Naive thymus-derived CD4-positive, alpha-beta T cell (primary cell): ENCODE data around the gene BCL7C. TPM values are rescaled to one million over a fixed set of nuclear protein-coding genes. Genes with fewer than 3 reads are reported as not detected.

Experiments used
- ATAC-seq: fragments of 150-1000 bp; cut with Tn5 transposase; 2 replicates; pipeline ENCODE4 v1.10.0; 2021; ENCODE audit warnings: mild to moderate bottlenecking, moderate library complexity
- CTCF ChIA-PET: fragments of 350-600 bp; sonication (Branson Sonifier 250); formaldehyde crosslinking; loops from one replicate; lab custom pipeline; 2021; ENCODE audit warnings: antibody characterized with exemption; lab: Charles Lee
- POLR2A ChIA-PET: fragments of 350-600 bp; sonication (Branson Sonifier 250); formaldehyde crosslinking; loops from one replicate; lab custom pipeline; 2021; ENCODE audit warnings: antibody characterized with exemption, inconsistent platforms; lab: Charles Lee
- DNase-seq, 9 donors: peaks; one replicate each; pipeline versions ENCODE4 v3.0.0 to v3.0.0-alpha.2; 2020 to 2022; ENCODE audit warnings: mixed read lengths in 1 of 9
- H3K27ac ChIP-seq: one replicate; pipeline ENCODE4 v1.7.0; 2013; ENCODE audit warnings: mild to moderate bottlenecking, low read depth, low read length, moderate library complexity
- H3K27me3 ChIP-seq, 2 donors: one replicate each; pipeline ENCODE4 v1.7.0; 2013; ENCODE audit warnings: low read length in 2 of 2, mild to moderate bottlenecking in 2 of 2, moderate library complexity in 2 of 2; ENCODE audit not compliant: control insufficient read depth in 2 of 2, insufficient read depth in 2 of 2
- H3K36me3 ChIP-seq, 3 experiments: 1 replicate in 2 of 3; 2 replicates in 1 of 3; pipeline ENCODE4 v1.7.0; 2013; ENCODE audit warnings: low read length in 3 of 3, mild to moderate bottlenecking in 3 of 3, moderate library complexity in 1 of 3; ENCODE audit not compliant: insufficient read depth in 3 of 3, control insufficient read depth in 2 of 3
- H3K4me1 ChIP-seq, 2 donors: one replicate each; pipeline ENCODE4 v1.7.0; 2013; ENCODE audit warnings: low read length in 2 of 2, mild to moderate bottlenecking in 2 of 2, moderate library complexity in 1 of 2; ENCODE audit not compliant: control insufficient read depth in 2 of 2, insufficient read depth in 2 of 2
- H3K4me3 ChIP-seq: 2 replicates; pipeline ENCODE4 v1.7.0; 2013; ENCODE audit warnings: mild to moderate bottlenecking, low read length
- H3K9me3 ChIP-seq, 3 experiments: 1 replicate in 2 of 3; 2 replicates in 1 of 3; pipeline ENCODE4 v1.7.0; 2013; ENCODE audit warnings: low read length in 3 of 3; ENCODE audit not compliant: control insufficient read depth in 2 of 3
- H3K27ac Mint-ChIP-seq, 9 donors: one replicate each; pipeline ENCODE4 v1.8.0; 2020 to 2022; ENCODE audit warnings: mixed read lengths in 9 of 9, mild to moderate bottlenecking in 8 of 9, moderate library complexity in 5 of 9, inconsistent platforms in 2 of 9
- H3K27me3 Mint-ChIP-seq, 5 donors: one replicate each; pipeline ENCODE4 v1.8.0; 2021 to 2022; ENCODE audit warnings: mixed read lengths in 5 of 5, mild to moderate bottlenecking in 1 of 5
- H3K36me3 Mint-ChIP-seq, 5 donors: one replicate each; pipeline ENCODE4 v1.8.0; 2020 to 2022; ENCODE audit warnings: mixed read lengths in 5 of 5, mild to moderate bottlenecking in 3 of 5, inconsistent platforms in 1 of 5
- H3K4me1 Mint-ChIP-seq, 7 donors: one replicate each; pipeline ENCODE4 v1.8.0; 2020 to 2022; ENCODE audit warnings: mixed read lengths in 7 of 7, mild to moderate bottlenecking in 3 of 7, inconsistent platforms in 1 of 7
- H3K4me3 Mint-ChIP-seq, 10 donors: one replicate each; pipeline ENCODE4 v1.8.0; 2020 to 2022; ENCODE audit warnings: mild to moderate bottlenecking in 10 of 10, mixed read lengths in 10 of 10, moderate library complexity in 6 of 10, inconsistent platforms in 2 of 10
- H3K9me3 Mint-ChIP-seq, 11 donors: one replicate each; pipeline ENCODE4 v1.8.0; 2020 to 2022; ENCODE audit warnings: mixed read lengths in 11 of 11, mild to moderate bottlenecking in 4 of 11, inconsistent platforms in 1 of 11, moderate library complexity in 1 of 11
- intact Hi-C, 2 donors: fragments of 100-400 bp; cut with micrococcal nuclease; formaldehyde crosslinking; loops; one replicate each; pipeline ENCODE4 v1.15.1; 2023
- polyA plus RNA-seq, 2 donors: library from polyadenylated mRNA; unstranded; fragments of 300-500 nt; fragmentation: Illumina TruSeq; gene quantifications; one replicate each; pipeline ENCODE4 v1.2.3, GENCODE V29; 2021
- total RNA-seq, 6 experiments: library from RNA in 5 of 6; stranded (reverse) in 5 of 6; gene quantifications; 1 replicate in 5 of 6; 2 replicates in 1 of 6; pipeline ENCODE4 v1.2.3 and lab custom pipeline; 2021 to 2026

The BCL7C gene
- total and polyA plus RNA-seq, 7 experiments from 2014 or later, result 17.2 to 31.4 (median 22.7) TPM

DNA sequence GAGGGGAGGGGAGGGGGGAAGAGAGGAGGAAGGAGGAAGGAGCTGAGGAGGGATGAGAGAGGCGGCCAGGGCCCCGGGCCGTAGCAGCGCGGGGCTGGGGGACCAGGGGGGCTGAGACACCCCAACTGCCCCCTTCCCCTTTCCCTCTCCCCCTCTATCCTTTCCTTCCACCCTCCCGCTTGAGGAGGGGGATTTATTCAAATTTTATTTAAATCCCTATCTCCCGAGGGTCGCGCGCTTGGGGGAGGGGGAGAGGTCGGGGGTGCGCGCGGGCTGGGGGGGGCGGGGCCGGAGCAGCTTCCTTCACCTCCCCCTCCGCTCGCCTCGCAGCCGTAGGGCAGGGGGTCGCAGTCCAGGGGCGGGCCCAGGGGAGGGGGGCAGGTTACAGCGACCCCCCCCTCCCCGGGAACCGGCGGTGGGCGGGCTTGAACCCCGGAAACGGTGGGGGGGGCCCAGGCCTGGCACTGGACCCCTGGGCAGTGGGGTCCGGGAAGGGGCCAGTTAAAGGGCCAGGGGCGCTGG lies 29.7 kb upstream of the BCL7C start, which contains the start of gene FBXL19:
FBXL19 (plus strand) TSS at position 19 of the 522 bp plus-strand sequence. CDS start 2,183 bp downstream, outside the sequence.
- H3K27me3 Mint-ChIP-seq, result peaks cover 0 to 2% (median 0%) of the 10 kb centered on the region in 5 donors
- H3K36me3 Mint-ChIP-seq, result no peaks in the 10 kb centered on the region
- Histone ChIP-seq H3K4me1 (no peaks in the 10 kb centered on the region), H3K9me3 (no peaks in the 10 kb centered on the region), H3K36me3 (peaks cover 0 to 15% (median 0%) of the 10 kb centered on the region in 3 experiments), H3K27me3 (no peaks in the 10 kb centered on the region), H3K4me3 (peak within 1 kb of the TSS; percentile 78), H3K27ac (peak within 1 kb of the TSS; percentile 91)
- peaks cover 0 to 33% (median 15%) of the 10 kb centered on the region in 7 donors for H3K4me1 Mint-ChIP-seq
- DNase-seq, result peak in 2 of 9 donors; percentile 28 to 41
- peak within 1 kb of the TSS; percentile 89 to 100 (median 99) for H3K4me3 Mint-ChIP-seq
- ChIA-PET CTCF (no interaction called here), POLR2A (interaction anchor here (0.5 to 0.7 kb wide), 3 partner anchors 150 to 257 kb away, joined by 3 read pairs; partner anchors contain the start of gene FUS)
- peak within 1 kb of the TSS; percentile 92 to 100 (median 99) for H3K27ac Mint-ChIP-seq
- no peaks in the 10 kb centered on the region for H3K9me3 Mint-ChIP-seq
- intact Hi-C loops, result loop anchor here (1.0 to 10.0 kb wide), 18 partner anchors 19 to 1116 kb away; partner anchors contain the start of genes INO80E (in 2 of the 2), SETD1A (in 2 of the 2), ALDOA (in 1 of the 2) and CFAP119 (in 1 of the 2)
- no peak for ATAC-seq

DNA sequence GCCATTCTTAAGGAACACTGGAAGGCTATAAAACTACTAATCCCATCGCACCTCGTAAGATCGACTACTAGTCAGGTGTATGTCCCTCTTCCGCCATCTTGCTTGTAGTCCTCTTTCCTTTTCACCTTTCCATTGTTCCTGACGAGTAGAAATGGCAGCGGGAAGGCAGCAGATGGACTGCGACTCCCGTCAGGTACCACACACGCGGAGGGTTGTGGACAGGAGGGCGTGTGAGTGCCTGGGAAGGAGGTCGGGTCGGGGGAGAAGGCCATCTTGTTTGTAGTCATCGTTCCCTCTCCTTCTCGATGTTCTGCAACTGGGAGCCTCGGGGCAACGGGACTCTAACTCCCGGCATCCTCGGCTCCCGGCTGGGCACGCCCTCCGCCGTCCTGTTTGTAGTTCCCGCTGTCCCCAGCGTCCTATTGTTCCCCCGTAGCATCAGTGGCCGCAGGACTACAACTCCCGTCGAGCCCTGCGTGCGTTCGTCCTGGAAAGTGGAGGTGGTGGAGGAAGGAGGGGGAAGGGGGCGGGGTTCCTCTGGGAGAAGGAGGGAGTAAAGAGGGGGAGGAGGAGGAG lies 29.2 kb upstream of the BCL7C start:
- peak overlapping the region; percentile 91 for H3K27ac ChIP-seq
- Mint-ChIP-seq H3K27me3 (peaks cover 0 to 3% (median 0%) of the 10 kb centered on the region in 5 donors), H3K4me3 (peak overlapping the region; percentile 89 to 100 (median 99)), H3K4me1 (peaks cover 0 to 32% (median 15%) of the 10 kb centered on the region in 7 donors), H3K36me3 (no peaks in the 10 kb centered on the region), H3K27ac (peak overlapping the region; percentile 92 to 100 (median 99)), H3K9me3 (no peaks in the 10 kb centered on the region)
- H3K27me3 ChIP-seq, result no peaks in the 10 kb centered on the region
- ChIA-PET POLR2A (interaction anchor here (0.5 kb wide), 1 partner anchor 258 kb away, joined by 3 read pairs; no protein-coding TSS in a partner anchor), CTCF (no interaction called here)
- DNase-seq, result peak; percentile 74 to 97 (median 95)
- ATAC-seq, result peak; percentile 79
- H3K36me3 ChIP-seq, result peaks cover 0 to 13% (median 0%) of the 10 kb centered on the region in 3 experiments
- peak overlapping the region; percentile 72 for H3K4me3 ChIP-seq
- intact Hi-C loops, result loop anchor here (1.0 to 10.0 kb wide), 25 partner anchors 19 to 1116 kb away; partner anchors contain the start of genes CFAP119 (in 2 of the 2), FBRS (in 2 of the 2), INO80E (in 2 of the 2) and KAT8 (in 2 of the 2)
- H3K9me3 ChIP-seq, result no peaks in the 10 kb centered on the region
- H3K4me1 ChIP-seq, result no peaks in the 10 kb centered on the region

DNA sequence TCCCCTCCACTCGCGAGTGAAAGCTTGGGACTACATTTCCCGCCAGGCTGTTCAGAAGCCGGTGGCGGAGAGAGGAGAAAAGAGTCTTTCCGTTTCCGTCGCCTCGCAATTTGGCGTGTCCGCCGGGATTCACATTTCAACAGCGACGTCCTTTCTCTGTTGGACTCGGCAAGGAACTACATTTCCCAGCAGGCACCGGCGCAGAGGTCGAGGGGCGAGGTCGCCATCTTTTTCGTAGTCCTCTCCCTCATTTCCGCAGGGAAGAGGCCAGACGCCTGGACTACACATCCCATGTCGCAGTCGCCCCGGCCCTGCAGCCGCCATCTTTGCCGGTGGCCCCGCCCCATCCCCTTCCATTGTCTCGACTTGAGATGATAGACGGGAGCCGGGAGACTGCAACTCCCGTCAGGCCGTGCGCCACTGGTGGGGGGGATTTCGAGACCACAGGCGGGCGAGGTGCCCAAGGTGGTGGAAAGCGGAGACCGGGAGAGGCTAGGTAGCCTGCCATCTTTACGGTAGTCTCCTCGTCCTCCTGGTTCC lies 28.6 kb upstream of the BCL7C start:
- Mint-ChIP-seq H3K4me1 (peaks cover 0 to 29% (median 15%) of the 10 kb centered on the region in 7 donors), H3K27ac (peak overlapping the region; percentile 92 to 100 (median 99)), H3K27me3 (peaks cover 0 to 3% (median 0%) of the 10 kb centered on the region in 5 donors), H3K36me3 (no peaks in the 10 kb centered on the region), H3K9me3 (no peaks in the 10 kb centered on the region), H3K4me3 (peak overlapping the region; percentile 89 to 100 (median 99))
- no peaks in the 10 kb centered on the region for H3K4me1 ChIP-seq
- H3K9me3 ChIP-seq, result no peaks in the 10 kb centered on the region
- no peaks in the 10 kb centered on the region for H3K27me3 ChIP-seq
- ATAC-seq (peak; percentile 87), DNase-seq (peak; percentile 92 to 100 (median 100))
- H3K4me3 ChIP-seq, result peak overlapping the region; percentile 78
- ChIA-PET POLR2A (interaction anchor here (0.6 to 1.0 kb wide), 4 partner anchors 21 to 536 kb away, joined by 3 to 6 read pairs (median 4); no protein-coding TSS in a partner anchor), CTCF (interaction anchor here (0.7 to 1.0 kb wide), 2 partner anchors 78 to 117 kb away, joined by 3 to 9 read pairs; no protein-coding TSS in a partner anchor)
- H3K36me3 ChIP-seq, result peaks cover 0 to 12% (median 0%) of the 10 kb centered on the region in 3 experiments
- intact Hi-C loops, result loop anchor here (1.0 to 10.0 kb wide), 21 partner anchors 25 to 1115 kb away; partner anchors contain the start of genes FBRS (in 2 of the 2), INO80E (in 2 of the 2), STX4 (in 2 of the 2) and ALDOA (in 1 of the 2)
- peak overlapping the region; percentile 91 for H3K27ac ChIP-seq

DNA sequence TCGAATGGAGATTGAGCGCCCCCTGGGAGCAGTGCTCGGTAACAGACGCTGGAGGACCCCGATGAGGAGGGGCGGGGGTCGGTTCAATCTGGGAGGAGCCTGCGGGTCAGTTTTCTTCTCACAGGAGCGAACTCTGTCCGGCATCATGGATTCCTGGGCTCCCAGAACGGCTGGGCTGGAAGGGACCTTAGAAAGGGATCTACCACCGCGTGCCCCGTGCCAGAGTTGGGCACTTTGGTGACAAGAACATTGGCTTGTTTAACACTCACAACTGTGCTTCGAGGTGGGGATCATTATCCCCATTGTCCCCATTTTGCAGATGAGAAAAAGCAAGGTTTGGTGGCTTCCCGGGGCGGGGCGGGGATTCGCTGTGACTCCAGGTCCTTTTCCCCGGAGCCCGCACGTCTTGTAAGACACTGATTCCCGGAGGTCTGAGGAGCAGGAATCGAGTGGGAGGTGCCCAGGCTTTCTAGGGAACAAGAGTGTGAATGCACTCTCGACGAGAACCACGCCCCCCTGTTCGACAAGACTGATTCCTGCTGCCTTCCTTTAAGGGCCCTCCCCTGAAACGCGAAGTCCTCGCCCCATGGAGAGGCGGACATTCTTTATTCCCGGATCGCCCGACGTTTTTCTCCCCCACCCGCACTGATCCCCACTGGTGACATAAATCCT lies 28.0 kb upstream of the BCL7C start:
- peak overlapping the region; percentile 89 to 100 (median 99) for H3K4me3 Mint-ChIP-seq

DNA sequence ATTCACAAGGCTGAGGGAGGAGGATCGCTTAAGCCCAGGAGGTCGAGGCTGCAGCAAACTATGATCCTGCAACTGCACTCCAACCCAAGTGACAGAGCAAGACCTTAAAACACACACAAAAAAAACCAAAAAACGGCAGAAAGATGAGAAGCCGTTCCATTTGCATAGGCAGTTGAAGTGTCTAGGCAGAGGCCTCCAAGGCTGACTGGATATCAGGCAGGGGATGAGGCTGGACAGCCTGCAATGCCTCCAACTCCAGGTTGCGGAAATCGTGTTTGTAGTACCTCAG lies 27.5 kb upstream of the BCL7C start:
- Mint-ChIP-seq H3K4me3 (peak overlapping the region; percentile 89 to 100 (median 99)), H3K36me3 (no peaks in the 10 kb centered on the region), H3K27ac (peak overlapping the region; percentile 92 to 100 (median 99)), H3K4me1 (peaks cover 0 to 24% (median 14%) of the 10 kb centered on the region in 7 donors), H3K9me3 (no peaks in the 10 kb centered on the region), H3K27me3 (peaks cover 0 to 3% (median 0%) of the 10 kb centered on the region in 5 donors)
- H3K4me1 ChIP-seq, result no peaks in the 10 kb centered on the region
- ATAC-seq (no peak), DNase-seq (no peak)
- H3K4me3 ChIP-seq, result peak overlapping the region; percentile 78
- ChIA-PET POLR2A (interaction anchor here (2.4 kb wide), 1 partner anchor 77 kb away, joined by 11 read pairs; no protein-coding TSS in a partner anchor), CTCF (interaction anchor here (1.4 to 4.8 kb wide), 2 partner anchors 25 to 76 kb away, joined by 4 to 44 read pairs; partner anchors contain the start of gene CTF1)
- no peaks in the 10 kb centered on the region for H3K27me3 ChIP-seq
- peak overlapping the region; percentile 63 for H3K27ac ChIP-seq
- H3K36me3 ChIP-seq, result peaks cover 0 to 5% (median 0%) of the 10 kb centered on the region in 3 experiments
- H3K9me3 ChIP-seq, result no peaks in the 10 kb centered on the region
- intact Hi-C loops, result loop anchor here (1.0 to 10.0 kb wide), 12 partner anchors 19 to 1114 kb away; partner anchors contain the start of genes ALDOA (in 1 of the 2), HIRIP3 (in 1 of the 2), INO80E (in 1 of the 2) and MAZ (in 1 of the 2)

More for the DNA sequence above, 28.0 kb upstream of the BCL7C start:
- peak overlapping the region; percentile 92 to 100 (median 99) for H3K27ac Mint-ChIP-seq
- intact Hi-C loops, result loop anchor here (1.0 to 10.0 kb wide), 24 partner anchors 20 to 1115 kb away; partner anchors contain the start of genes FBRS (in 2 of the 2), INO80E (in 2 of the 2), PRR14 (in 2 of the 2) and STX4 (in 2 of the 2)
- ChIA-PET CTCF (interaction anchor here (0.7 to 4.8 kb wide), 3 partner anchors 76 to 116 kb away, joined by 3 to 44 read pairs (median 9); no protein-coding TSS in a partner anchor), POLR2A (interaction anchor here (0.6 to 2.4 kb wide), 5 partner anchors 20 to 537 kb away, joined by 3 to 11 read pairs (median 5); no protein-coding TSS in a partner anchor)
- peak; percentile 18 for ATAC-seq
- Histone ChIP-seq H3K36me3 (peaks cover 0 to 10% (median 0%) of the 10 kb centered on the region in 3 experiments), H3K27ac (peak overlapping the region; percentile 63), H3K4me1 (no peaks in the 10 kb centered on the region), H3K4me3 (peak overlapping the region; percentile 78), H3K9me3 (no peaks in the 10 kb centered on the region), H3K27me3 (no peaks in the 10 kb centered on the region)
- peak; percentile 77 to 88 (median 85) for DNase-seq
- H3K9me3 Mint-ChIP-seq, result no peaks in the 10 kb centered on the region
- no peaks in the 10 kb centered on the region for H3K36me3 Mint-ChIP-seq
- peaks cover 0 to 3% (median 0%) of the 10 kb centered on the region in 5 donors for H3K27me3 Mint-ChIP-seq
- H3K4me1 Mint-ChIP-seq, result peaks cover 0 to 28% (median 14%) of the 10 kb centered on the region in 7 donors
